B cell (primary cell): Measurements from ENCODE around the gene NRG2. TPM values are rescaled to one million over a fixed set of nuclear protein-coding genes. Genes with fewer than 3 reads are reported as not detected.

Experiments
- ATAC-seq: fragments of 200-7000 bp; cut with Tn5 transposase; one replicate; pipeline ENCODE4 v1.10.0; 2021; ENCODE audit warnings: low read depth, mild to moderate bottlenecking, moderate number of reproducible peaks, moderate library complexity
- CTCF ChIA-PET: fragments of 350-600 bp; sonication (Branson Sonifier 250); formaldehyde crosslinking; loops from one replicate; lab custom pipeline; 2021; ENCODE audit warnings: antibody characterized with exemption, inconsistent platforms; lab: Charles Lee
- POLR2A ChIA-PET: fragments of 350-600 bp; sonication (Branson Sonifier 250); formaldehyde crosslinking; loops from one replicate; lab custom pipeline; 2021; ENCODE audit warnings: antibody characterized with exemption; lab: Charles Lee
- DNase-seq: peaks from one replicate; pipeline ENCODE4 v3.0.0; 2013
- H2AFZ ChIP-seq: 2 replicates; pipeline ENCODE4 v1.6.1; 2012; ENCODE audit warnings: mild to moderate bottlenecking, low read depth, low read length; ENCODE audit not compliant: insufficient read depth, poor library complexity, severe bottlenecking
- H3K27ac ChIP-seq, 2 donors: 1 replicate in 1 of 2; 2 replicates in 1 of 2; pipeline ENCODE4 v1.5.1; 2012 to 2013; ENCODE audit warnings: low read length in 2 of 2, mild to moderate bottlenecking in 2 of 2, moderate library complexity in 1 of 2
- H3K27me3 ChIP-seq, 4 experiments: fragments of 200-600 bp in 1 of 4; sonication (generic) in 1 of 4; replicated peaks in 1 of 4; 1 replicate in 2 of 4; 2 replicates in 2 of 4; pipeline versions ENCODE4 v1.6.1 to v1.7.0; 2013 to 2016; ENCODE audit warnings: low read length in 3 of 4, mild to moderate bottlenecking in 2 of 4, mixed read lengths in 1 of 4, moderate library complexity in 1 of 4; ENCODE audit not compliant: insufficient read depth in 4 of 4, control insufficient read depth in 3 of 4; ENCODE audit errors: control extremely low read depth in 1 of 4
- H3K36me3 ChIP-seq, 2 experiments: replicated peaks in 1 of 2; 1 replicate in 1 of 2; 2 replicates in 1 of 2; pipeline versions ENCODE4 v1.6.1 to v1.7.1; 2013; ENCODE audit warnings: low read length in 1 of 2; ENCODE audit not compliant: insufficient read depth in 2 of 2, control insufficient read depth in 1 of 2; ENCODE audit errors: control extremely low read depth in 1 of 2, extremely low read depth in 1 of 2
- H3K4me1 ChIP-seq, 2 donors: fragments of 200-600 bp in 1 of 2; sonication (generic) in 1 of 2; 1 replicate in 1 of 2; 2 replicates in 1 of 2; pipeline versions ENCODE4 v1.5.1 to v1.6.1; 2013 to 2017; ENCODE audit warnings: low read length in 2 of 2; ENCODE audit not compliant: control insufficient read depth in 2 of 2, insufficient read depth in 2 of 2
- H3K4me2 ChIP-seq: replicated peaks from 2 replicates; pipeline ENCODE3; 2012; ENCODE audit warnings: mild to moderate bottlenecking, low read depth, low read length; ENCODE audit not compliant: poor library complexity, severe bottlenecking
- H3K4me3 ChIP-seq, 5 experiments: fragments of 200-600 bp in 1 of 5; sonication (generic) in 1 of 5; 1 replicate in 3 of 5; 2 replicates in 2 of 5; pipeline versions ENCODE4 v1.5.1 to v1.7.0; 2011 to 2016; ENCODE audit warnings: low read length in 4 of 5, mild to moderate bottlenecking in 4 of 5, low read depth in 2 of 5, control low read depth in 1 of 5, moderate library complexity in 1 of 5; ENCODE audit not compliant: insufficient read depth in 1 of 5; ENCODE audit errors: control extremely low read depth in 1 of 5, extremely low read depth in 1 of 5
- H3K79me2 ChIP-seq: fragments of 200-600 bp; sonication (generic); one replicate; pipeline ENCODE4 v1.6.0; 2016; ENCODE audit warnings: low read length; ENCODE audit not compliant: control insufficient read depth, insufficient read depth
- H3K9ac ChIP-seq: fragments of 200-600 bp; sonication (generic); 2 replicates; pipeline ENCODE4 v1.6.1; 2017; ENCODE audit warnings: mild to moderate bottlenecking, low read length, moderate library complexity
- H3K9me3 ChIP-seq, 3 donors: one replicate each; pipeline versions ENCODE4 v1.6.1 to v1.7.1; 2013; ENCODE audit warnings: low read length in 2 of 3; ENCODE audit not compliant: control insufficient read depth in 2 of 3, insufficient read depth in 1 of 3; ENCODE audit errors: control extremely low read depth in 1 of 3
- H4K20me1 ChIP-seq: 2 replicates; pipeline ENCODE4 v1.6.0; 2012; ENCODE audit warnings: mild to moderate bottlenecking, low read length; ENCODE audit not compliant: insufficient read depth, control insufficient read depth, poor library complexity, severe bottlenecking
- H3K27ac Mint-ChIP-seq: one replicate; pipeline ENCODE4 v1.8.0; 2021; ENCODE audit warnings: mixed read lengths
- H3K27me3 Mint-ChIP-seq: one replicate; pipeline ENCODE4 v1.8.0; 2021; ENCODE audit warnings: mixed read lengths
- H3K4me1 Mint-ChIP-seq: one replicate; pipeline ENCODE4 v1.8.0; 2021; ENCODE audit warnings: mixed read lengths
- H3K4me3 Mint-ChIP-seq: one replicate; pipeline ENCODE4 v1.8.0; 2021; ENCODE audit warnings: mixed read lengths
- H3K9me3 Mint-ChIP-seq: one replicate; pipeline ENCODE4 v1.8.0; 2022; ENCODE audit warnings: mixed read lengths; ENCODE audit not compliant: insufficient read depth
- CTCF ChIP-seq: fragments of 200-600 bp; IDR thresholded peaks from one replicate; pipeline ENCODE4 v1.8.0; 2022; ENCODE audit warnings: antibody characterized with exemption, mild to moderate bottlenecking
- EZH2 ChIP-seq: IDR thresholded peaks from 2 replicates; pipeline ENCODE4 v1.6.1; 2012; ENCODE audit warnings: borderline replicate concordance, low read depth, mild to moderate bottlenecking, moderate library complexity, low read length; ENCODE audit not compliant: insufficient read depth, poor library complexity, severe bottlenecking
- WGBS: methylation state at CpG from one replicate; pipeline ENCODE4 v1.1.5; 2013; ENCODE audit warnings: missing lambda C conversion rate; ENCODE audit not compliant: insufficient coverage; 5-methylcytosine and 5-hydroxymethylcytosine counted together
- intact Hi-C: fragments of 100-400 bp; cut with micrococcal nuclease; formaldehyde crosslinking; loops from one replicate; pipeline ENCODE4 v1.10.0; 2022
- polyA plus RNA-seq: library from polyadenylated mRNA; depleted of rRNA; stranded (reverse); fragments of >200 nt; gene quantifications from 2 replicates; pipeline ENCODE4 v1.2.3, GENCODE V29; 2012
- total RNA-seq, 2 donors: library from RNA; stranded (reverse); fragments of 120-200 nt in 1 of 2; gene quantifications; 1 replicate in 1 of 2; 2 replicates in 1 of 2; pipeline versions ENCODE4 v1.2.3 to v1.2.4, GENCODE V29; 2013 to 2022

NRG2 gene
- total and polyA plus RNA-seq, 2 donors (not counting 1 experiment from before 2014, with no cell fraction given): 0.13 to 0.15 TPM

GRCh38 chr5:139942243-139942642 is 100.9 kb downstream of the NRG2 start:
- no CpG with 5 or more reads among the region's 1 CpG for WGBS
- no peak for TF ChIP-seq EZH2
- no peak for TF ChIP-seq CTCF
- intact Hi-C loops: no loop called here

GRCh38 chr5:139930406-139930805 is 112.7 kb downstream of the NRG2 start:
- Mint-ChIP-seq H3K27me3 (peaks cover 48% of the 10 kb centered on the region), H3K9me3 (no peaks in the 10 kb centered on the region), H3K4me1 (no peaks in the 10 kb centered on the region), H3K4me3 (no peak overlapping the region), H3K27ac (no peak overlapping the region)
- no peak for ATAC-seq
- H3K4me3 ChIP-seq: no peak overlapping the region
- intact Hi-C loops: no loop called here
- CTCF ChIA-PET: no interaction called here
- H3K9ac ChIP-seq: no peak overlapping the region
- no peaks in the 10 kb centered on the region for H3K36me3 ChIP-seq
- no peaks in the 10 kb centered on the region for H4K20me1 ChIP-seq
- H3K27me3 ChIP-seq: peaks cover 0 to 25% (median 2%) of the 10 kb centered on the region in 4 experiments
- H3K4me1 ChIP-seq: no peaks in the 10 kb centered on the region
- WGBS: no CpG with 5 or more reads among the region's 2 CpGs
- no peak overlapping the region for H3K27ac ChIP-seq
- no peaks in the 10 kb centered on the region for H3K79me2 ChIP-seq
- TF ChIP-seq CTCF (no peak), EZH2 (no peak)
- no peak for DNase-seq
- H3K9me3 ChIP-seq: no peaks in the 10 kb centered on the region
- POLR2A ChIA-PET: no interaction called here
- H2AFZ ChIP-seq: no peak overlapping the region
- no peak overlapping the region for H3K4me2 ChIP-seq

More at GRCh38 chr5:139942243-139942642, 100.9 kb downstream of the NRG2 start:
- DNase-seq: no peak
- ChIA-PET CTCF (interaction anchor here (1.2 to 1.7 kb wide), 2 partner anchors 26 to 155 kb away, joined by 3 to 13 read pairs; no protein-coding TSS in a partner anchor), POLR2A (no interaction called here)
- H3K27me3 Mint-ChIP-seq: peaks cover 17% of the 10 kb centered on the region
- Histone ChIP-seq H3K79me2 (no peaks in the 10 kb centered on the region), H3K9ac (no peak overlapping the region), H4K20me1 (no peaks in the 10 kb centered on the region), H3K27me3 (no peaks in the 10 kb centered on the region), H3K4me2 (no peak overlapping the region), H3K9me3 (peaks cover 3 to 8% (median 7%) of the 10 kb centered on the region in 3 donors), H3K4me3 (no peak overlapping the region), H2AFZ (no peak overlapping the region), H3K4me1 (peaks cover 7 to 15% of the 10 kb centered on the region in 2 donors), H3K36me3 (no peaks in the 10 kb centered on the region), H3K27ac (no peak overlapping the region)
- no peak overlapping the region for H3K4me3 Mint-ChIP-seq
- ATAC-seq: no peak
- no peaks in the 10 kb centered on the region for H3K9me3 Mint-ChIP-seq
- H3K4me1 Mint-ChIP-seq: peaks cover 19% of the 10 kb centered on the region
- H3K27ac Mint-ChIP-seq: no peak overlapping the region
